Parathyroid adenoma (tissue), 2 donors: ENCODE data around the gene MED10.

Experiments
- H2AFZ ChIP-seq: fragments of 300-600 bp; sonication (generic); one replicate; pipeline ENCODE4 v1.7.0; 2017; ENCODE audit warnings: antibody characterized with exemption, mild to moderate bottlenecking
- H3K27ac ChIP-seq: fragments of 300-600 bp; sonication (generic); one replicate; pipeline ENCODE4 v1.7.0; 2017
- H3K27me3 ChIP-seq: fragments of 300-600 bp; sonication (generic); one replicate; pipeline ENCODE4 v1.7.0; 2017; ENCODE audit warnings: low read length; ENCODE audit not compliant: control insufficient read depth, insufficient read depth
- H3K36me3 ChIP-seq: fragments of 300-600 bp; sonication (generic); one replicate; pipeline ENCODE4 v1.7.0; 2017; ENCODE audit warnings: low read length; ENCODE audit not compliant: control insufficient read depth, insufficient read depth
- H3K4me1 ChIP-seq: fragments of 300-600 bp; sonication (generic); one replicate; pipeline ENCODE4 v1.7.0; 2017; ENCODE audit warnings: control low read depth
- H3K4me2 ChIP-seq: fragments of 300-600 bp; sonication (generic); one replicate; pipeline ENCODE4 v1.7.0; 2017; ENCODE audit warnings: low read length
- H3K4me3 ChIP-seq: fragments of 300-600 bp; sonication (generic); one replicate; pipeline ENCODE4 v1.7.0; 2017; ENCODE audit warnings: low read depth, low read length
- H3K79me2 ChIP-seq: fragments of 300-600 bp; sonication (generic); one replicate; pipeline ENCODE4 v1.7.0; 2017; ENCODE audit warnings: control low read depth
- H3K9ac ChIP-seq: fragments of 300-600 bp; sonication (generic); one replicate; pipeline ENCODE4 v1.7.0; 2017; ENCODE audit warnings: mild to moderate bottlenecking
- H3K9me3 ChIP-seq: fragments of 300-600 bp; sonication (generic); one replicate; pipeline ENCODE4 v1.7.0; 2017; ENCODE audit warnings: low read length; ENCODE audit not compliant: control insufficient read depth
- TF ChIP-seq, protein P1 (sequence below): fragments of 300-600 bp; sonication (generic); IDR thresholded peaks from one replicate; pipeline ENCODE4 v1.7.0; 2017; ENCODE audit warnings: antibody characterized with exemption, mild to moderate bottlenecking
- donor health status: primary hyperparathyroidism.

MED10 gene

GRCh38 chr5:6423327-6424109 is 45.2 kb upstream of the MED10 start:
- H3K36me3 ChIP-seq: no peaks in the 10 kb centered on the region
- H3K27ac ChIP-seq: no peak overlapping the region
- H3K4me3 ChIP-seq: no peak overlapping the region
- TF ChIP-seq, protein P1, sequence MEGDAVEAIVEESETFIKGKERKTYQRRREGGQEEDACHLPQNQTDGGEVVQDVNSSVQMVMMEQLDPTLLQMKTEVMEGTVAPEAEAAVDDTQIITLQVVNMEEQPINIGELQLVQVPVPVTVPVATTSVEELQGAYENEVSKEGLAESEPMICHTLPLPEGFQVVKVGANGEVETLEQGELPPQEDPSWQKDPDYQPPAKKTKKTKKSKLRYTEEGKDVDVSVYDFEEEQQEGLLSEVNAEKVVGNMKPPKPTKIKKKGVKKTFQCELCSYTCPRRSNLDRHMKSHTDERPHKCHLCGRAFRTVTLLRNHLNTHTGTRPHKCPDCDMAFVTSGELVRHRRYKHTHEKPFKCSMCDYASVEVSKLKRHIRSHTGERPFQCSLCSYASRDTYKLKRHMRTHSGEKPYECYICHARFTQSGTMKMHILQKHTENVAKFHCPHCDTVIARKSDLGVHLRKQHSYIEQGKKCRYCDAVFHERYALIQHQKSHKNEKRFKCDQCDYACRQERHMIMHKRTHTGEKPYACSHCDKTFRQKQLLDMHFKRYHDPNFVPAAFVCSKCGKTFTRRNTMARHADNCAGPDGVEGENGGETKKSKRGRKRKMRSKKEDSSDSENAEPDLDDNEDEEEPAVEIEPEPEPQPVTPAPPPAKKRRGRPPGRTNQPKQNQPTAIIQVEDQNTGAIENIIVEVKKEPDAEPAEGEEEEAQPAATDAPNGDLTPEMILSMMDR: no peak
- no peak overlapping the region for H2AFZ ChIP-seq
- no peaks in the 10 kb centered on the region for H3K9me3 ChIP-seq
- no peaks in the 10 kb centered on the region for H3K4me1 ChIP-seq
- no peak overlapping the region for H3K4me2 ChIP-seq
- no peaks in the 10 kb centered on the region for H3K27me3 ChIP-seq
- no peaks in the 10 kb centered on the region for H3K79me2 ChIP-seq
- H3K9ac ChIP-seq: no peak overlapping the region

GRCh38 chr5:6419340-6419852 is 41.0 kb upstream of the MED10 start:
- Histone ChIP-seq H3K9ac (no peak overlapping the region), H2AFZ (no peak overlapping the region), H3K4me2 (no peak overlapping the region), H3K27me3 (no peaks in the 10 kb centered on the region), H3K79me2 (no peaks in the 10 kb centered on the region), H3K27ac (no peak overlapping the region), H3K4me3 (no peak overlapping the region), H3K4me1 (no peaks in the 10 kb centered on the region), H3K36me3 (no peaks in the 10 kb centered on the region), H3K9me3 (no peaks in the 10 kb centered on the region)
- TF ChIP-seq, protein P1: no peak

GRCh38 chr5:6418679-6419276 is 40.4 kb upstream of the MED10 start:
- Histone ChIP-seq H2AFZ (no peak overlapping the region), H3K27me3 (no peaks in the 10 kb centered on the region), H3K4me2 (no peak overlapping the region), H3K27ac (no peak overlapping the region), H3K4me1 (no peaks in the 10 kb centered on the region), H3K36me3 (no peaks in the 10 kb centered on the region), H3K9ac (no peak overlapping the region), H3K4me3 (no peak overlapping the region), H3K9me3 (no peaks in the 10 kb centered on the region), H3K79me2 (no peaks in the 10 kb centered on the region)
- TF ChIP-seq, protein P1: no peak

GRCh38 chr5:6417657-6418056 is 39.3 kb upstream of the MED10 start:
- Histone ChIP-seq H3K9ac (no peak overlapping the region), H3K79me2 (no peaks in the 10 kb centered on the region), H3K36me3 (no peaks in the 10 kb centered on the region), H3K27ac (no peak overlapping the region), H2AFZ (no peak overlapping the region), H3K27me3 (no peaks in the 10 kb centered on the region), H3K4me2 (no peak overlapping the region), H3K9me3 (no peaks in the 10 kb centered on the region), H3K4me1 (no peaks in the 10 kb centered on the region), H3K4me3 (no peak overlapping the region)
- TF ChIP-seq, protein P1: no peak
